H1 (cell line): ENCODE measurements around the gene COL16A1. TPM values are rescaled to one million over a fixed set of nuclear protein-coding genes. Genes with fewer than 3 reads are reported as not detected.
A peak's percentile ranks its signal among the peaks of the same experiment; 100 is the strongest.

Experiments used
- CTCF ChIA-PET: fragments of 300-600 bp; sonication (Branson Sonifier 250); formaldehyde crosslinking; loops from one replicate; lab custom pipeline; 2021; ENCODE audit not compliant: partially characterized antibody; lab: Charles Lee
- POLR2A ChIA-PET: fragments of 300-600 bp; sonication (Branson Sonifier 250); formaldehyde crosslinking; loops from one replicate; lab custom pipeline; 2021; ENCODE audit warnings: inconsistent platforms; ENCODE audit not compliant: partially characterized antibody; lab: Charles Lee
- DNase-seq, 2 experiments: peaks; one replicate each; pipeline versions ENCODE4 v3.0.0 to v3.0.0-alpha.2; 2010 to 2022; ENCODE audit warnings: low spot score in 2 of 2, low read depth in 1 of 2, mixed read lengths in 1 of 2
- FAIRE-seq: peaks from 2 replicates; lab custom pipeline; 2011; peaks lifted over from hg19 to GRCh38; lab: Jason Lieb, UNC
- H2AFZ ChIP-seq: 2 replicates; pipeline ENCODE4 v1.8.1; 2012; ENCODE audit warnings: low read length, inconsistent platforms
- H2AK5ac ChIP-seq: 2 replicates; pipeline ENCODE4 v1.6.1; 2013; ENCODE audit warnings: low read depth, low read length
- H2BK120ac ChIP-seq: replicated peaks from 2 replicates; pipeline ENCODE3; 2013; ENCODE audit warnings: low read depth, low read length, inconsistent platforms
- H2BK12ac ChIP-seq: 2 replicates; pipeline ENCODE4 v1.6.1; 2013; ENCODE audit warnings: low read depth, low read length
- H2BK15ac ChIP-seq: 2 replicates; pipeline ENCODE4 v1.6.1; 2013; ENCODE audit warnings: low read length
- H2BK20ac ChIP-seq: 2 replicates; pipeline ENCODE4 v1.6.1; 2013; ENCODE audit warnings: low read length
- H2BK5ac ChIP-seq: 2 replicates; pipeline ENCODE4 v1.6.1; 2013; ENCODE audit warnings: low read depth, low read length
- H3K14ac ChIP-seq: 2 replicates; pipeline ENCODE4 v1.6.1; 2013; ENCODE audit warnings: inconsistent platforms; ENCODE audit not compliant: insufficient read length
- H3K18ac ChIP-seq: 2 replicates; pipeline ENCODE4 v1.6.1; 2013; ENCODE audit warnings: low read length; ENCODE audit errors: extremely low read depth
- H3K23ac ChIP-seq: 2 replicates; pipeline ENCODE4 v1.6.1; 2013; ENCODE audit warnings: inconsistent platforms; ENCODE audit not compliant: insufficient read length
- H3K23me2 ChIP-seq: 2 replicates; pipeline ENCODE4 v1.6.1; 2013; ENCODE audit warnings: low read depth, low read length
- H3K27ac ChIP-seq: 2 replicates; pipeline ENCODE4 v1.6.1; 2011; ENCODE audit warnings: low read depth, low read length, inconsistent platforms
- H3K27me3 ChIP-seq, 4 experiments: replicated peaks in 1 of 4; 1 replicate in 1 of 4; 2 replicates in 3 of 4; pipeline versions ENCODE4 v1.6.1 to v1.8.1; 2011 to 2013; ENCODE audit warnings: low read length in 3 of 4, mild to moderate bottlenecking in 3 of 4, inconsistent platforms in 2 of 4, mixed read lengths in 2 of 4, moderate library complexity in 1 of 4; ENCODE audit not compliant: control insufficient read depth in 3 of 4, insufficient read depth in 3 of 4; ENCODE audit errors: extremely low read depth in 1 of 4
- H3K36me3 ChIP-seq, 4 experiments: 2 replicates each; pipeline versions ENCODE4 v1.6.1 to v1.8.1; 2011 to 2013; ENCODE audit warnings: mild to moderate bottlenecking in 4 of 4, low read length in 3 of 4, moderate library complexity in 2 of 4, control low read depth in 1 of 4, inconsistent platforms in 1 of 4; ENCODE audit not compliant: insufficient read depth in 4 of 4, control insufficient read depth in 2 of 4
- H3K4ac ChIP-seq: replicated peaks from 2 replicates; pipeline ENCODE3; 2013; ENCODE audit warnings: low read length, low read depth, mixed read lengths, inconsistent platforms; ENCODE audit not compliant: insufficient read length
- H3K4me1 ChIP-seq, 4 experiments: replicated peaks in 1 of 4; 1 replicate in 1 of 4; 2 replicates in 3 of 4; pipeline versions ENCODE4 v1.6.1 to v1.8.1; 2011 to 2013; ENCODE audit warnings: low read length in 3 of 4, inconsistent platforms in 2 of 4, mixed read lengths in 1 of 4; ENCODE audit not compliant: insufficient read depth in 4 of 4, control insufficient read depth in 3 of 4
- H3K4me2 ChIP-seq, 2 experiments: 2 replicates each; pipeline versions ENCODE4 v1.6.1 to v1.8.1; 2011 to 2013; ENCODE audit warnings: low read depth in 2 of 2, low read length in 2 of 2, control low read depth in 1 of 2, inconsistent platforms in 1 of 2, mild to moderate bottlenecking in 1 of 2; ENCODE audit not compliant: insufficient read depth in 1 of 2
- H3K4me3 ChIP-seq, 4 experiments: fragments of 200-600, 300-600 bp in 1 of 4; sonication (generic), shearing (Covaris generic), sonication (Bioruptor Twin) in 1 of 4; 2 replicates each; pipeline versions ENCODE4 v1.5.1 to v1.8.1; 2011 to 2016; ENCODE audit warnings: low read length in 4 of 4, low read depth in 3 of 4, control low read depth in 2 of 4, inconsistent platforms in 2 of 4, mild to moderate bottlenecking in 2 of 4, mixed read lengths in 1 of 4, moderate library complexity in 1 of 4; ENCODE audit not compliant: insufficient read depth in 2 of 4; ENCODE audit errors: extremely low read depth in 1 of 4
- H3K56ac ChIP-seq: replicated peaks from 2 replicates; pipeline ENCODE3; 2013; ENCODE audit warnings: low read depth, mild to moderate bottlenecking, mixed read lengths, low read length, inconsistent platforms; ENCODE audit not compliant: insufficient read length
- H3K79me1 ChIP-seq: 2 replicates; pipeline ENCODE4 v1.6.1; 2013; ENCODE audit warnings: low read depth, low read length, control low read depth
- H3K79me2 ChIP-seq, 2 experiments: 2 replicates each; pipeline versions ENCODE4 v1.6.1 to v1.8.1; 2012 to 2013; ENCODE audit warnings: low read length in 2 of 2, mild to moderate bottlenecking in 2 of 2, inconsistent platforms in 1 of 2; ENCODE audit not compliant: insufficient read depth in 2 of 2, control insufficient read depth in 1 of 2
- H3K9ac ChIP-seq, 4 experiments: replicated peaks in 1 of 4; 1 replicate in 1 of 4; 2 replicates in 3 of 4; pipeline versions ENCODE4 v1.6.1 to v1.8.1; 2011 to 2013; ENCODE audit warnings: low read depth in 3 of 4, low read length in 3 of 4, control low read depth in 2 of 4, mild to moderate bottlenecking in 2 of 4, moderate library complexity in 2 of 4, inconsistent platforms in 1 of 4; ENCODE audit errors: extremely low read depth in 1 of 4
- H3K9me3 ChIP-seq, 2 experiments: 2 replicates each; pipeline versions ENCODE4 v1.6.1 to v1.8.1; 2012 to 2013; ENCODE audit warnings: mild to moderate bottlenecking in 2 of 2, moderate library complexity in 2 of 2, control low read depth in 1 of 2, inconsistent platforms in 1 of 2, low read depth in 1 of 2, low read length in 1 of 2, mixed read lengths in 1 of 2; ENCODE audit not compliant: insufficient read depth in 2 of 2
- H4K20me1 ChIP-seq, 2 experiments: replicated peaks in 1 of 2; 2 replicates each; pipeline versions ENCODE3 to v1.8.1; 2011 to 2013; ENCODE audit warnings: inconsistent platforms in 2 of 2, low read length in 2 of 2, mild to moderate bottlenecking in 1 of 2; ENCODE audit not compliant: insufficient read depth in 2 of 2, control insufficient read depth in 1 of 2
- H4K5ac ChIP-seq: 2 replicates; pipeline ENCODE4 v1.6.1; 2013; ENCODE audit warnings: low read length, low read depth, mixed read lengths, inconsistent platforms; ENCODE audit not compliant: insufficient read length
- H4K8ac ChIP-seq: 2 replicates; pipeline ENCODE4 v1.8.0; 2013; ENCODE audit warnings: mild to moderate bottlenecking, moderate library complexity, low read length, inconsistent platforms; ENCODE audit not compliant: insufficient read depth; ENCODE audit errors: extremely low read depth
- H4K91ac ChIP-seq: replicated peaks from 2 replicates; pipeline ENCODE3; 2013; ENCODE audit warnings: low read length, mixed read lengths, inconsistent platforms; ENCODE audit not compliant: insufficient read length
- BCL11A ChIP-seq, 2 experiments: IDR thresholded peaks; one replicate each; pipeline ENCODE4 v1.6.1; 2011; ENCODE audit warnings: low read depth in 2 of 2, low read length in 2 of 2, mild to moderate bottlenecking in 2 of 2
- CBX5 ChIP-seq: fragments of 300-800, 300-1000 bp; sonication (generic); IDR thresholded peaks from 2 replicates; pipeline ENCODE4 v1.7.1; 2016; ENCODE audit warnings: antibody characterized with exemption, low read length, low read depth
- CHD1 ChIP-seq: IDR thresholded peaks from 2 replicates; pipeline ENCODE4 v1.6.1; 2012; ENCODE audit warnings: low read depth, low read length, improper control_type of control experiment
- GTF2F1 ChIP-seq: IDR thresholded peaks from 2 replicates; pipeline ENCODE4 v1.6.1; 2012; ENCODE audit warnings: low read depth, low read length, improper control_type of control experiment, borderline replicate concordance
- HDAC6 ChIP-seq: IDR thresholded peaks from one replicate; pipeline ENCODE4 v1.7.1; 2012; ENCODE audit warnings: low read depth, mild to moderate bottlenecking, inconsistent platforms, low read length, moderate library complexity
- JUND ChIP-seq: IDR thresholded peaks from 2 replicates; pipeline ENCODE4 v1.6.1; 2011; ENCODE audit warnings: mild to moderate bottlenecking, improper control_type of control experiment, low read length
- RAD21 ChIP-seq, 2 experiments: IDR thresholded peaks in 1 of 2; conservative IDR thresholded peaks in 1 of 2; 2 replicates each; pipeline ENCODE4 v1.6.1; 2011; ENCODE audit warnings: low read depth in 2 of 2, low read length in 2 of 2, improper control_type of control experiment in 1 of 2, inconsistent platforms in 1 of 2, mild to moderate bottlenecking in 1 of 2, moderate library complexity in 1 of 2
- RFX5 ChIP-seq: IDR thresholded peaks from 2 replicates; pipeline ENCODE4 v1.6.1; 2011; ENCODE audit warnings: low read depth, low read length, improper control_type of control experiment, borderline replicate concordance
- RXRA ChIP-seq: IDR thresholded peaks from 2 replicates; pipeline ENCODE4 v1.6.1; 2011; ENCODE audit warnings: low read depth, mild to moderate bottlenecking, low read length, moderate library complexity; ENCODE audit not compliant: insufficient read depth
- SP2 ChIP-seq: IDR thresholded peaks from 2 replicates; pipeline ENCODE4 v1.6.1; 2012; ENCODE audit warnings: mild to moderate bottlenecking, low read length, inconsistent platforms
- SRF ChIP-seq: IDR thresholded peaks from 2 replicates; pipeline ENCODE4 v1.6.1; 2011; ENCODE audit warnings: mild to moderate bottlenecking, low read depth, low read length, moderate library complexity
- TAF7 ChIP-seq: optimal IDR thresholded peaks from 2 replicates; pipeline ENCODE3; 2011; ENCODE audit warnings: low read depth, mild to moderate bottlenecking, inconsistent platforms, low read length, moderate library complexity, borderline replicate concordance
- TEAD4 ChIP-seq: IDR thresholded peaks from 2 replicates; pipeline ENCODE4 v1.6.1; 2012; ENCODE audit warnings: low read depth, low read length, inconsistent platforms, mixed read lengths
- WGBS, 2 experiments: shearing (Covaris generic) in 1 of 2; methylation state at CpG; one replicate each; pipeline versions ENCODE4 v1.1.6 to v1.1.7; 2013 to 2015; ENCODE audit warnings: low lambda C conversion rate in 2 of 2, mixed read lengths in 2 of 2, inconsistent platforms in 1 of 2, low coverage in 1 of 2, missing lambda C conversion rate in 1 of 2; ENCODE audit not compliant: insufficient replicate concordance in 2 of 2, insufficient coverage in 1 of 2, insufficient read length in 1 of 2; ENCODE audit errors: extremely low coverage in 1 of 2, missing lambda C conversion rate in 1 of 2; 5-methylcytosine and 5-hydroxymethylcytosine counted together
- polyA plus RNA-seq, 7 experiments: library from polyadenylated mRNA; depleted of rRNA in 3 of 7; stranded (reverse) in 5 of 7; unstranded in 2 of 7; fragments of >200 nt in 5 of 7; fragments of 200-250 nt in 2 of 7; gene quantifications; 1 replicate in 5 of 7; 2 replicates in 1 of 7; 4 replicates in 1 of 7; pipeline versions ENCODE4 v1.2.1 to v1.2.3, GENCODE V29; 2011 to 2013; ENCODE audit warnings: missing spikeins in 2 of 7, mixed read lengths in 2 of 7
- total RNA-seq: library from RNA; stranded (reverse); fragmentation: NEBNext Ultra II Directional; extraction: Animal tissue kit (Norgen Biotek cat#: 25700); gene quantifications from 2 replicates; pipeline ENCODE4 v1.2.1, GENCODE V29; 2021

The COL16A1 gene
- total and polyA plus RNA-seq, 2 of the 8 experiments (the other 6 are each of a cell fraction or from before 2014, with no cell fraction given) = 2.0 to 10.5 TPM

- H3K56ac ChIP-seq = no peak overlapping the region
- H3K79me1 ChIP-seq = no peaks in the 10 kb centered on the region
- H2BK15ac ChIP-seq = no peak overlapping the region
- H3K79me2 ChIP-seq = no peaks in the 10 kb centered on the region
- H2BK12ac ChIP-seq = peak overlapping the region; percentile 53; the same call in 1 of the 2 replicates
- peaks cover 2 to 11% (median 7%) of the 10 kb centered on the region in 4 experiments; a peak in 5 of 7 replicates for H3K4me1 ChIP-seq
- CTCF ChIA-PET = interaction anchor here (0.8 to 2.2 kb wide), 4 partner anchors 9 to 79 kb away, joined by 3 to 7 read pairs (median 4); no protein-coding TSS in a partner anchor
- H3K27me3 ChIP-seq = peaks cover 6 to 22% (median 16%) of the 10 kb centered on the region in 4 experiments
- H3K14ac ChIP-seq = no peak overlapping the region
- no peak overlapping the region for H3K18ac ChIP-seq
- peak overlapping the region; percentile 59 for H4K8ac ChIP-seq
- H2BK20ac ChIP-seq = 0 out of 2 replicates have a peak overlapping the region, but pooled peaks have one; percentile 48
- no peak overlapping the region for H2BK5ac ChIP-seq
- no peak for DNase-seq
- no peaks in the 10 kb centered on the region for H3K9me3 ChIP-seq
- no peak overlapping the region for H3K9ac ChIP-seq
- H4K20me1 ChIP-seq = no peaks in the 10 kb centered on the region
- no peaks in the 10 kb centered on the region for H3K36me3 ChIP-seq
- 80% methylated on average over 8 of the region's 8 CpGs; no CpG with 5 or more reads in 1 of the 2 experiments for WGBS, 2 experiments
- no peak overlapping the region for H2AK5ac ChIP-seq
- H3K4ac ChIP-seq = no peak overlapping the region
- H3K4me2 ChIP-seq = no peak overlapping the region
- H3K23me2 ChIP-seq = peaks cover 8% of the 10 kb centered on the region; the same call in 1 of the 2 replicates
- H4K91ac ChIP-seq = no peak overlapping the region
- FAIRE-seq = no peak
- peak overlapping the region; percentile 48; the same call in 1 of the 2 replicates for H2AFZ ChIP-seq
- H3K23ac ChIP-seq = no peak overlapping the region
- no peak overlapping the region for H4K5ac ChIP-seq
- H3K4me3 ChIP-seq = no peak overlapping the region
- POLR2A ChIA-PET = interaction anchor here (1.0 to 1.7 kb wide), 2 partner anchors 14 to 30 kb away, joined by 4 to 6 read pairs; partner anchors contain the start of gene PEF1
- H3K27ac ChIP-seq = no peak overlapping the region
- H2BK120ac ChIP-seq = no peak overlapping the region
- TF ChIP-seq SRF (no peak), HDAC6 (no peak), BCL11A (IDR thresholded peaks at IDR 0.05; ENCODE audit: low read depth in 2 of 2, low read length in 2 of 2) (no peak), CBX5 (no peak), JUND (no peak), RAD21 (IDR thresholded peaks at IDR 0.05 in 1 of 2, conservative IDR thresholded peaks at IDR 0.05 in 1 of 2; ENCODE audit: low read depth in 2 of 2, low read length in 2 of 2) (no peak), GTF2F1 (no peak), SP2 (no peak), TEAD4 (no peak), TAF7 (no peak), RXRA (no peak), CHD1 (no peak), RFX5 (no peak)
These were observed 89.3 kb downstream of the COL16A1 start for GRCh38 chr1:31614414-31615005.
